ENCODE results near the gene OBSCN.

DNA sequence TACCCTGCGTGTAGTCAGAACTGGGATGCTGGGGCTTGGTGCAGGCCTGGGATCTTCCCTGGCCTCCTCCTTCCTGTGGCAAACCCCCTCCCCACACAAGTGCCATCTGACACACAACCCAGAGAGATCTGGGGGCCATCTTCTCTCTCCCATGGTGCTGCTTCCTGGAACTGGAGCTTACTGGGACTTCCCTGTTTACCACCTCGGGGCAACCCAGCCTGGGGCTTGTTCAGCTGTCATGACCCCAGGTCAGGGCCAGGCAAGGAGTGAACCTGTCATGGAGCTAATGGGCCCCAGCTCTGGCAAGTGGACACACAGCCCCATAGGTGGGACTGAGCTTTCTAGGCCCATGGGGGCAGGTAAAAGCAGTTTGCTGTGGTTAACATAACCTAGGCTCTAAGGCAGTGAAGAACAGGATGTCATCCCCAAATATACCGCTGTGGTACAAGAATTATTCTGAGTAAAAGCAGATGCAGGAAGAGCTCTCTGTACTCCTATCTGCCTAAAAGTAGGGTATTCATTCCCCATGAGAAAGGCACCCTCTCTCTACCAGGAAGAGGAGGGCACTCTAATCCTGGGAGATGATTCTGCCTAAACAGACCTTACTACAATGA, 196.4 kb downstream of the OBSCN start:
- TF ChIP-seq, protein P1, sequence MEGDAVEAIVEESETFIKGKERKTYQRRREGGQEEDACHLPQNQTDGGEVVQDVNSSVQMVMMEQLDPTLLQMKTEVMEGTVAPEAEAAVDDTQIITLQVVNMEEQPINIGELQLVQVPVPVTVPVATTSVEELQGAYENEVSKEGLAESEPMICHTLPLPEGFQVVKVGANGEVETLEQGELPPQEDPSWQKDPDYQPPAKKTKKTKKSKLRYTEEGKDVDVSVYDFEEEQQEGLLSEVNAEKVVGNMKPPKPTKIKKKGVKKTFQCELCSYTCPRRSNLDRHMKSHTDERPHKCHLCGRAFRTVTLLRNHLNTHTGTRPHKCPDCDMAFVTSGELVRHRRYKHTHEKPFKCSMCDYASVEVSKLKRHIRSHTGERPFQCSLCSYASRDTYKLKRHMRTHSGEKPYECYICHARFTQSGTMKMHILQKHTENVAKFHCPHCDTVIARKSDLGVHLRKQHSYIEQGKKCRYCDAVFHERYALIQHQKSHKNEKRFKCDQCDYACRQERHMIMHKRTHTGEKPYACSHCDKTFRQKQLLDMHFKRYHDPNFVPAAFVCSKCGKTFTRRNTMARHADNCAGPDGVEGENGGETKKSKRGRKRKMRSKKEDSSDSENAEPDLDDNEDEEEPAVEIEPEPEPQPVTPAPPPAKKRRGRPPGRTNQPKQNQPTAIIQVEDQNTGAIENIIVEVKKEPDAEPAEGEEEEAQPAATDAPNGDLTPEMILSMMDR (IDR thresholded peaks at IDR 0.05; ENCODE audit: insufficient read depth, low read depth, low read length), result no peak
- no peak for TF ChIP-seq EZH2 (IDR thresholded peaks at IDR 0.05; ENCODE audit: insufficient read depth, low read length)
